ENCODE data around the gene UVRAG.

Gene UVRAG

GRCh38 chr11:76181371-76181770 lies 366.4 kb downstream of the UVRAG start:
- no peak for DNase-seq

- DNase-seq = no peak
Observed at GRCh38 chr11:76184551-76184993, 369.6 kb downstream of the UVRAG start.

GRCh38 chr11:76185511-76185910 lies 370.5 kb downstream of the UVRAG start:
- DNase-seq = no peak

GRCh38 chr11:76185931-76186401 lies 371.0 kb downstream of the UVRAG start:
- DNase-seq = no peak

GRCh38 chr11:76186776-76187279 lies 371.8 kb downstream of the UVRAG start:
- no peak for DNase-seq

- no peak for DNase-seq
Observed at GRCh38 chr11:76188873-76189272, 373.9 kb downstream of the UVRAG start.

GRCh38 chr11:76189682-76190081 lies 374.7 kb downstream of the UVRAG start:
- no peak for DNase-seq

GRCh38 chr11:76190376-76190775 lies 375.4 kb downstream of the UVRAG start:
- no peak for DNase-seq

Measured in DMS79 treated with DMSO at 0.1 percent for 48 hours (cell line).